PFSK-1 (cell line): ENCODE results near the gene AKT2.

Experiments used
- FOXP2 ChIP-seq: optimal IDR thresholded peaks from 2 replicates; pipeline ENCODE3; 2011; ENCODE audit warnings: borderline replicate concordance, control low read depth, inconsistent platforms; ENCODE audit not compliant: insufficient read depth; ENCODE audit errors: extremely low read length, extremely low read depth
- POLR2AphosphoS5 ChIP-seq: IDR thresholded peaks from 2 replicates; pipeline ENCODE4 v1.6.1; 2012; ENCODE audit warnings: low read depth, mild to moderate bottlenecking, control low read depth, low read length, moderate library complexity
- SIN3A ChIP-seq: IDR thresholded peaks from 2 replicates; pipeline ENCODE4 v1.6.1; 2012; ENCODE audit warnings: mild to moderate bottlenecking, low read length, moderate library complexity, borderline replicate concordance; ENCODE audit not compliant: insufficient read depth
- TAF1 ChIP-seq: IDR thresholded peaks from 2 replicates; pipeline ENCODE4 v1.6.1; 2012; ENCODE audit warnings: low read length, control low read depth, borderline replicate concordance; ENCODE audit not compliant: insufficient read depth

DNA sequence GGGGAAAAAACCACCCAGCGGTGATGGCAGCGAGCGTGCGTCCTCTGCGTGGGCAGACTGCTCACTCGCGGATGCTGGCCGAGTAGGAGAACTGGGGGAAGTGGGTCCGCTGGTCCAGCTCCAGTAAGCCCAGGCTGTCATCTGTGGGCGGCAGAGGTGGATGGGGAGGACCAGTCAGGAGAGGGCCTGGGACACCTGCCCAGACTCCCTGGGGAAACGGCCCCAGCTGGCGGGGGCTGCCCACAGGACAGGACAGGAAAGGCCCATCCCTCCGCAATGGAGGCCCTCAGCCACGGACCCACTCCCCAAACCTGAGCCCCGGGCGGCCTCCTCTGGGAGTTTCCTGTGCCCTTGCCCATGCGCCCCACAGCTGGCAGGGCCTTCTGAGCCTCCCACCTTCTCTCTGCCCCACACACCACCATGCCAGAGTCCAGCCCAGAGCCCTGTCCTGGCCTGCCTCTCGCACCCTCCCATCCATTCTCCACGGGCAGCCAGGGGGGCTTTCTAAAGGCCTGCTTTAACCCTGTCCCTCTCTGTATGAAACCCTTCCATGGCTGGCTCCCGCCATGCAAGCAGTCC, 51.2 kb downstream of the AKT2 start:
- TF ChIP-seq POLR2AphosphoS5 (no peak), FOXP2 (no peak), TAF1 (no peak), SIN3A (no peak)
